HG03521 (cell line): Measurements from ENCODE around the gene ARNT2.

Experiments
- ATAC-seq: cut with Tn5 transposase; IDR thresholded peaks from one replicate; pipeline ENCODE4 v1.9.1; 2021; ENCODE audit warnings: mild to moderate bottlenecking, moderate library complexity; ENCODE audit not compliant: unreplicated experiment

ARNT2 gene

DNA sequence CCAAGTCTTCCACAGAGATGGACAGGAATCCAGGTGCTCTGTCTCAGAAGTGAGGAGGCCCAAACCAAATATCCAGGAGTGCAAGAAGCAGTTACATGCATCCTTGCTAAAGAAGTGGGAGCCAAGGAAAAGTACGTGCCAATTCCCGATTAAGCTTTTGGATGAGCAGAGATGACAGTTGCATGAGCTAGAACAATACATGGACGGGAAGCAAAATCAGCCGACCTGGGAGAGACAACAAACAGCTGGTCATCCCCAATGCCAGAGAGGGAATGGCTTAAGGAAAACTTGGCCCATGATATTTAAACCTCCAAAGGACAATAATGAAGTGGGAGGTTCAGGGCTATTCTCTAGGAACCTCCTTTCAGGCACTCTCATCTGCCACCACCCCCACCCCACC, 204.9 kb downstream of the ARNT2 start:
- no peak for ATAC-seq

DNA sequence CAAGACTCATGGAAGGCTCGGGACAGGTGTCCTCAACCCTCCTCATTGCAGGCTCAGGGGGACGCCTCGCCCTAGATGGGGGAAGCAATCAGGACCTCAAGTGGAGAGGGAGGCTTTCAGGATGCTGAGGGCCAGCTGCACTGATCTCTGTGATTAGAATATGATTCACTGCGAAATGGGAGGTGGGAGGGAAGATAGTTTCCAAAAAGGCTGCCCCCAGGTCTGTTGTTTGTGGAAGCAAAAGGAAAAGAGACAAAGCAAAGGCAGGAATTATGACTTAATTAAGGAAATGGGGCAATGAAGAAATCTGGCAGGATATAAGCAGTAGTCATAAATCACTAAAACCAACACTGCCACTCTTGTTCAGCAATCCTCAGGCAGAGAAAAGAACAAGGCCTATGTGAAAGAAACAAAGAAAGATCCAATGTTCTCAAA, 205.3 kb downstream of the ARNT2 start:
- no peak for ATAC-seq

DNA sequence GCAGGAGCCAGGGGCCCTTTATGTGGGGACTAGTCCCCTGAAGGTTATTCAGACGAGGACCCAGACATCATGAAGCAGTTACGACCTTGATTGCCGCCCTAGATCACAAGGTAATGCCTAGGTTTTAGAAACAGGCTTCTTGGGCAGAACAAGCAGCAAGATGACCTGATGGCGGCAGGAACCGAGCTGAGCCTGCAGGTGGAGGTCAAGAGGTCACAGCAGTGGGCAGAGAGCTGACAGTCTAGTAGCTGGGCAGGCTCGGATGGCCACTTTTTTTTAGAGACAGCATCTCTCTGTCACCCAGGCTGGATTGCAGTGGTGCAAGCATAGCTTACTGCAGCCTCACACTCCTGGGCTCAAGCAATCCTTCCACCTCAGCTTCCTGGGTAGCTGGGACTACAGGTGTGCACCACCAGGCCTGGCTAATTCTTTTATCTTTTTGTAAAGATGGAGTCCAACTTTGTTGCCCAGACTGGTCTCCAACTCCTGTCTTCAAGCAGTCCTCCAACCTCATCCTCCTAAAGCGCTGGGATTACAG, 207.4 kb downstream of the ARNT2 start:
- no peak for ATAC-seq

DNA sequence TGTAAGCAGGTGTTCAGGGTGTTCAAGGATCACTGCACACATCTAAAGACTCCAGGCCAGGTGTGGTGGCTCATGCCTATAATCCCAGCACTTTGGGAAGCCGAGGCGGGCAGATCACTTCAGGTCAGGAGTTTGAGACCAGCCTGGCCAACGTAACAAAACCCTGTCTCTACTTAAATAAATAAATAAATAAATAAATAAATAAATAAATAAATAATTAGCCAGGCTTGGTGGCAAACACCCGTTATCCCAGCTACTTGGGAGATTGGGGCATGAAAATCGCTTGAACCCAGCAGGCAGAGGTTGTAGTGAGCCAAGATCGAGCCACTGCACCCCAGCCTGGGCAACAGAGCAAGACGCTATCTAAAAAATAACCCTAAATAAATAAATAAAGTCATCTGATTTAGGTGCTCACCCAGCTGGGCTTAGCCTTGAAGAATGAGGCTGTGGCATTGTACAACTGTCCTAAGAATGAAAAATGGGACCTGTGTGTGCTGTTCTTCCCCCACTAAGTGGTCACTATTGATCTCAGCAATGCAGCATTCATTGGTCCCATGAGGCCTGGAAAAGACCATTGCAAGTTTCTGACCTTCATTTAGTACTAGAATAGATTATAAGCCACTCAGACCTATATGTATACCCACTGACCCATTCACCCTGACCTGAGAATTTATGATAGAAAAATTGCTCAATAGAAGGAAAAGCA, 208.1 kb downstream of the ARNT2 start:
- no peak for ATAC-seq

DNA sequence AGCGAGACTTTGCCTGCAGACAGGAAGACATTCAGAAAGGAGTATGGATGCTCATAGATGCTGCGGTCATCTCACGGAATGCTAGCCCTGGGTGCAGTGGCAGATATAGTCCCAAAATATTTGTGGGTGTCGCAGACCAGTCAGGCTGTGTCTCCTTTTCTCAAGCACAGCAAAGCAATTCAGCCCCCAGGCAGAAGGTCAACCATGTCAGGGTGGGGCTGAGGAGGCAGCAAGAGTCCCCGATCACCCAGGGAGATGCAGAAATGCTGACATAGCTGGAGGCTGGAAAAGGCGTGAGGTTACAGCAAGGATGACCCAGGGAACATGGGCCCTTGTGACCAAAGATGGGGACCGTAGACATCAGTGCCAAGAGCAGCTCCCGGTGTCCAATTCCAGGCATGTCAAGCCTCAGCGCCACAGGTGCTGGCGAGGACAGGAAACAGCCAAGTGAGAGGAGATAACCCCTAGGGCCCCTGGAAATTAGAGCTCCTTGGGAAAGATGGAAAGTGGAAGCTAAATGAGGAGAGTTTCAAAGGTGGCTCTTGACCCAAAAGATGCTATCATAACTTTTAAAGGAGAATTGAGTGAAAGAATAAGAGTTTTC, 209.7 kb downstream of the ARNT2 start:
- ATAC-seq, result no peak

DNA sequence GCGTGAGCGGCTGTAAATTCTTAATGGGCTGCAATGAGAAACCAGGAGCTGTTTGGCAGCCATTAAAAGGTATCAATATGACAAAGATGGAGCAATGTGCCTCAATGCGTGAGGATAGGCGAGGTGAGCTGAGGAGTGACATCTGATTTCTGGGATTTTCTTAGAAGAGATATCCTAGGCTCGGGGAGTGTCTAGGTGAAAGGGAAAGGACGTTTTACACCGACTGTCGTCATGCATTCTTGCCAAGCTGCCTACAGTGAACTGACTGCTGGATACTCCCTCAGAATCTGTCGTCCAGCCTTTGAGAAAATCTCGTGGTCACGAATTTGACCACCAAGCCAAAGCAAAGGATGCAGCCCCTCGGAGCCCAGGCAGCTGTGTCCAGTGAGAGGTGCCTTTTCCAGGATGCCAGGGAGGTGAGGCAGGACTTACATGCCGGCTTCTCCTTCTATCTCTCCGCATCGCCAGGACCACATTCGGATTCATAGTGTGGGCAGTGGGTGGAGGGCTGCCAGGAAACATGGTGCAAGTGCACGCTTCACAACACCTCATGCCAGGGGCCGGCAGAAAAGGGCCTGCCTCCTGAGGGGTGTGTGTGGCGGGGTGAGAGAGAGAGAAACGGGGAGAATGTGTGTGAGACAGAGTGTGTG, 210.7 kb downstream of the ARNT2 start:
- no peak for ATAC-seq

DNA sequence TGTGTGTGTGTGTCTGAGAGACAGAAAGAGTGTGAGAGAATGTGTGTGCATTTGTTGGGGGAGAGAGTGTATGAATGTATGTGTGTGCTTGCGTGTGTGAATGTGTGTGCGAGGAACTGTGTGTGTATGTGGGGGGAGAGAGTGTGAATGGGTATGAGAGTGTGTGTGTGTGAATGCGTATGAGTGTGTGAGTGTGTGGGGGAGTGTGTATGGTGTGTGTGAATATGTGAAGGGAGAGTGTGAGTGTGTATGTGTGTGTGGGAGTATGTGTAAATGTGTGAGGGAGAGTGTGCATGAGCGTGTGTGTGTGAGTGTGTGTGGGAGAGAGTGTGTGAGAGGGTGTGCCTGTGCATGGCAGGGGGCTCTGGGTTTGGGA, 211.2 kb downstream of the ARNT2 start:
- ATAC-seq, result no peak

DNA sequence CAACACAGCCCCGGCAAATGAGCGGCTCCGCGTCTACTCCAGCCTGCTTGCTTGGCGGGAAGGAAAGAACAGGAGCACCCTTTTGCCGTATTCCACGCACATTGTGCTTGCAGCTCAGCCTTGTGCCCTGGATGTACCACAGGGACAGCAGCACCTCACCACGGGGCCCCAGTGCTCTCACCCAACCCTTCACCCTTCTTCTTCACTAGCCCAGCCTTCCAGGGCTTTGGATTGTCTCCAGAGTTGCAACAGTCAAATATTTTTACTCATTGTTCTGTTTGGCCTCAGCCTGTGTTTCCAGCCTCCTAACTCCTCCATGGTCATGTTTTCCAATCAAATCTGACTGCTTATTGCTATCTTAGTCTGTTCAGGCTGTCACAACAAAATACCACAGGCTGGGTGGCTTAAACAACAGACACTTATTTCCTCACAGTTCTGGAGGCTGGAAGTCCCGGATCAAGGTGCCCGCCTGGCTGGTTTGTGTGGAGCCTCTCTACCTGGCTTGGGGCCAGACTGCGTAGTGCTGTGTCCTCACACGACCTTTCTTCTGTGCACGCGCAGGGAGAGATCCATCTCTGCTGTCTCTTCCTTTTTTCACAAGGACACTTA, 211.7 kb downstream of the ARNT2 start:
- ATAC-seq, result no peak

DNA sequence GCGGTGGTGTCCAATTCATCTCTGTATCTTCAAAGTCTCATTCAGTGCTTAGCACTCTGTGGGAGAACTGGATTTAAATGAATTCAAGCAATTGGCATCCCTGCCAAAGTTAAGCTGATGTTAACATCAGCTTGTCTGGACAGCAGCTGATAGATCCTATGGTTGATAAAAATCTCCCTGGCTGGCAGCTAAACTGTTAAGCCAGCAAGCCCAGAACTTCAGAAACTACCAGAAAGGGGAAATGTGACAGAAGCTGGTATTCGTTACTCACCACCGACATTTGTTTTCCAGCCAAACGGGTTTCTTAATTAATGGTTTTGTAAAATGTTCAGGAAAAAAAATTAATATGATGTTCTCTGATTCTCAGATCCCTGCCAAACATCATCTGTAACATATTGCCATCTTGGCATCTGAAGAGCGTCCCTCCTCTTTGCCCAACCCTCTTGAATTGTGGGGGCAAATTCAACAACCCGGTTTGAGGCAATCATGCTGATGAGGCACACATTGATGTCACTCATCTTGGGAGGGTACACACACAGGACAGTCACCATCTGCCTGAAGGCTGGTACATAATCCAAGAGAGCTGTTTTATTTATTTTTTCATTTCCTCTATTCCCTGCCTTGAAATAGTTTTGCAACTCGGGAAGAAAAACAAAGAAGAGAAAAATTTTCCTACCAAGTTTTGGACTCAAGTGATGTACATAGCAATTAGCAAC, 214.7 kb downstream of the ARNT2 start:
- ATAC-seq, result no peak

DNA sequence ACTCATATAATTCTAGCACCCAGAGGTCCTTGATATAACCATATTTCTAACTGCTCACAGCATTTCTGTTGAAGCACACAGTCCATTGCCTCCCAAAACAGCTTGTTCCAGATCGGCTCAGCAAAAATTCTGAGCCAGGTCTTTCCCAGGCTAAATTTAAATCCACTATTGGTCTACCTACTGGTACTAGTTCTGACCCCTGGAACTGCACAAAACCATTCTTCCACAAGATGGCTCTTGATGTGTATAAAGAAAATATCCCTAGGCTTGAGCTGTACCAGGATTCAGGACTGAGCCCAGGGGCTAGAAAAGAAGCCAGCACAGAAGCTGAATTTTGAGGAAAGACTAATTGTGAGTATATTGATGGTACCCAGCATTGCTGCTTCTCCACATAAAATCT, 215.5 kb downstream of the ARNT2 start:
- no peak for ATAC-seq

DNA sequence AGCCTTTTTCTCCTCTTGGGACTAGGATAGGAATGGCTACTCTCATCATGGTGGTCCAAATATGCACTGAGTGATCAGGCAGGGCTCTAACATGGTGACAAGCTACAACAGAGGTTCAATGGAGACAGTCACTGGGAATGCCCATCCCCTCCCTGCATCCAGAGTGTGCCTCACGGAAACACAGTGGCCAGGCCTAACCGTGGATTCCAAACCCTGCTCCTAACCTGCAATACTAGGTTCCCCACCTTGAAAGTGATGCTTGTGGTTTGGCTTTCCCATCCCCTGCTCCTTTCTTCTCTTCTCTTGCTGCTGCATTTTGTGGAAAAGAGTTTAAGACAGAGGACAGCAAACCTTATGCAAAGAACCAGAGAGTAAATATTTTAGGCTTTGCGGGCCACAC, 216.0 kb downstream of the ARNT2 start:
- no peak for ATAC-seq

DNA sequence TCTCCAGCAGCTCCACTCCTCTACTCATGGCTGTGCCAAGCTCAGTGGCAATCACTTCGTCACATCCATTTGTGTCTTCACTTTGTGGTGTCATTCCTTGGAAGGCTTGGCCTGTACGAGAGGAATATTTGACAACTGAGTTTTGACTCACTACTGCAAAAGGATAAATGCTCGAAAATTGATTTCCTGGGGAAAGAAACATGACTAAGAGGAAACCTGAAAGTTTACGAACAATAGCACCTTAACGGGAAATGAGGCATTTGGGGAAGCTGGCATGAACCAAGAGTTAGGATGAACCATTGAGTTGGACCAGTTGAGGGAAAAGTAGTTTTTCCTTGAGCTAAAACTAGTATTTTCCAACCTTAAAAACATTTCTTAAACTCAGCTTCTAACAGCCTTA, 216.7 kb downstream of the ARNT2 start:
- no peak for ATAC-seq

DNA sequence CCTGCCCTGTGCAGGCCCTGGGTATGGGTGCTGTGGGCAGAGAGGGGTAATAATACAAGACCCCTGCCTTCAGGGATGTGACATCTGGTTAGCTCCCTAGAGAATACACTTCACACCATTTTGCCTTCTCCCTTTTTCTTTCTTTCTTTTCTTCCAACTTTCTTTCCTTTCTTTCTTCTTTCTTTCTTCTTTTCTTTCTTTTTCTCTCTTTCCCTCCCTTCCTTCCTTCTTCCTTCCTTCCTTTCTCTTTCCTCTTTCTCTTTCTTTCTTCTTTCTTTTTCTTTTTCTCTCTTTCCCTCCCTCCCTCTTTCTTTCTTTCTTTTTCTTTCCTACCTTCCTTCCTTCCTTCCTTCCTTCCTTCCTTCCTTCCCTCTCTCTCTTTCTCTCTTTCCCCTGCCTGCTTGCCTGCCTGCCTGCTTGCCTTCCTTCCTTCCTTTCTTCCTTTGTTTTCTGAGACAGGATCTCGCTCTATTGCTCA, 222.5 kb downstream of the ARNT2 start:
- ATAC-seq, result no peak

DNA sequence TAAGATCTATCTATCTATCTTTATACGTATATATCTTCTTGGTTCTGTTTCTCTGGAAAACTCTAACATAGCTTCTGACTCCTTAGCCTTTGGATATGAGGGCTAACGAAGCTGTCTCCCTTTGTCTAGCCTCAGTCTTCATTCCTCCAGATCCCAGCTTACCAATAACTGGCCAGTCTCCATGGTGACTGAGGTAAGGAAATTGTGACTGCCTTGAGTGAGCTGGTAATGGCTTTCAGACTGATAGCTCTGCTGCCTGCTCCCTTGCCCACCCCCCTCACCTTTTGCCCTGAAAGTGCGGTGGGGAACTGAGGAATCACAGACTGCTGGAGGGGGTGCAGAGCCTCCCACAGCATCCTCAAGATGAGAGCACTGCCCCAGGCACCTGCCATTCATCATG, 225.2 kb downstream of the ARNT2 start:
- no peak for ATAC-seq

DNA sequence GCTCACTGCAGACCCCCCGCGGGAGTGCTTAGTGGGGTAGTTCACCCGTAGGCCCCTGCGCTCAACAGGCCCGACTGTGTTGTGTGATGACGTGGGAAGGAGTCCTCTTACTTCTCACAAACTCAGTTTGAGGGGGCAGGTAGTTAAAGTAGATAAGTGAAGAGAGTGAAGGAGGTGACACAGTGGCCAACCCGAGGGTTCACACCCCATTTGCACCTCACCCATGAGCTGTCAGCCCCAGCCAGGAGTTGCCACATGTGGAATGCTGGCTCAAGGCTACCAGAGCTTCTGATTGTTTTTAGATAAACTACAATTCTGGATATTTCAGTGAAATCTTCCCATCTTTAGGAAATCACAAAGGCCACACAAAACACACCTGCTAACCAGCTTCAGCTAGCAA, 226.8 kb downstream of the ARNT2 start:
- ATAC-seq, result no peak

DNA sequence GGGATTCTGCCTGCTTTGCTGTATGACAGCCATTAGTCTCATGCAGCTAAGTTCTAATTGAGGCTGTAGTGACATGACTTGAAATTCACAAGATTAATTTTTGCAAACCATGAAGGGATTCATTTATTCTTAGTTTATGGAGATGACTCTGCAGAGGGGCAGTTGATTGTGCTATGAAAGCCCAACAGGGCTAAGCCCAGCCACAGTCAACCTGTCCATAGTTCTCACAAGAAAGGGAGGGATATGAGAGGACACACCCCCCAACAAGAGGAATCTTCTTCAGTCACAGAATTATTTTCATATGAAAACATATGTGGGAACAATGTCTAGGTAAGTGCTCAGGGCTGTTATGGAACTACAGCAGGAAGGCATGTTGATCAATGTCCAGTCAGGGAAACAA, 229.0 kb downstream of the ARNT2 start:
- ATAC-seq, result no peak

DNA sequence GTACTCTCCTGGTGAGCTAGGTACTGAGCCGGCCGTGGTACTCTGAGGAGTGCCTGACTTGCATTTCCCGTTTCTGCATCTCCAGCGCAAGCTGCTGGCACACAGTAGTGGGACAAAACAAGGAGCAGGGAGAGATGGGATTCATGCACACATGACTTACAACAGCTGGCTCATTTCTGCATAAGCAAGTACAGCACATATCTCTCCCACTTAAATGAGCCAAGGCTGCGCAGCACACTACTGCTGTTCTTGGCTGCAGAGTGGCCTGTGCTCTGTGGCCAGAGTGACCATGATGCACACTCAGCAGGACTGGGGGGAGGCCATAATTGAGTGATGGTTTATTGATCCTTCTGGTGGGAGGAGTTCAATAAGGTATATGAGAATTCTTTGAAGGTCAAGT, 231.8 kb downstream of the ARNT2 start:
- ATAC-seq, result no peak

DNA sequence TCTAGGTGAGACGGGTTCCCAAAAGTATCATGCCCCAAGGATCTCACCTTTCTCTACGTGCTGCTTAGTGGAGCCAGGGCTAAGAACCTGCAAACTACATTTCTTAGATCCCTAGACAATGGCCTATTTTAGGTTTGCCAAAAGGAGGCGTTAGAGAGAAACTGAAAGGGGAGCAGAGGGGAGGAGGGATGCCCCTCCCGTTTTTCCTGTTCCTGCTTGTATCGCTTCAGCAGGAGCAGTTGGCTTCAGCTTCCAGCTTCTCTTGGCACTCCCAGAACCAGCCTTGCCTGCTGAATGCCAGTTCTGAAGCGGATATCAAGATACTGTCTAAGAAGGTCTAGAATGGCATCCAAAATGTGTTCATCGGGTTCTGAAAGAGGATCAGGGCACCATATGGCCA, 232.5 kb downstream of the ARNT2 start:
- no peak for ATAC-seq

DNA sequence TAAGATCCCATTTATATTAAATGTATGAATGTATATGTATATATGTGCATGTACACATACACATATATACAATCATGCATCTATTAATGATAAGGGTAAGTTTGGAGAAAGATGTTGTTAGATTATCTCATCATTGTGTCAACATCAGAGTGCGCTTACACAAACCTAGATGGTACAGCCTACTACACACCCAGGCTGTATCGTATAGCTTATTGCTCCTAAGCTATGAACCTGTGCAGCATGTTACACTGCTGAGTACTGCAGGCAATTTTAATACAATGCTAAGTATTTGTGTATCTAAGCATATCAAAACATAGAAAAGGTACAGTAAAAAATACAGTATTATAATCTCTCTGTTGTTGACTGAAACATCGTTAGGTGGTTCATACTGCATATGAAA, 233.6 kb downstream of the ARNT2 start:
- no peak for ATAC-seq

DNA sequence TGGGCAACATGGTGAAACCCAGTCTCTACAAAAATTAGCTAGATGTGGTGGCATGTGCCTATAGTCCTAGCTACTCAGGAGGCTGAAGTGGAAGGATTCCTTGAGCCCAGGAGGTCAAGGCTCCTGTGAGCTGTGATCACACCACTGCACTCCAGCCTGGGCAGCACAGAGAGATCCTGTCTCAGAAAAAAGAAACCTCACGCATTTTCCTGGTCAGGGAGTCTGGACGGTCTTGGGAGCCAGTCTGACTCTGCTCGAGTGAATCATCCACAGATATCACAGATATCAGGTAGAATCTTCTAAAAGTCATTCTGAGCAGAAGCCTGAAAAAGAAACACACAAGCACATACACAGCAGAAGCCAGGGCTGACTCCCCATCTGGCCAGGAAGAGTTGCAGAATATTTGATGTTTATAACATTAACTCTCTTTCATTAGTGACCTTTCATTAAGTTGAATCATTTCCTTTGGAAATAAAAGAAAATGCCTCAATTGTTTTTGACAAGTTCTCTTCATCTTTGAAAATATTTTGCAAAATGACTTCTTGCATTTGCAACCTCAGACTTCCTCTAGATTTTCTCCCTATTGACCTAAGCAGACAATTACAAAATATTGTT, 234.5 kb downstream of the ARNT2 start:
- no peak for ATAC-seq

DNA sequence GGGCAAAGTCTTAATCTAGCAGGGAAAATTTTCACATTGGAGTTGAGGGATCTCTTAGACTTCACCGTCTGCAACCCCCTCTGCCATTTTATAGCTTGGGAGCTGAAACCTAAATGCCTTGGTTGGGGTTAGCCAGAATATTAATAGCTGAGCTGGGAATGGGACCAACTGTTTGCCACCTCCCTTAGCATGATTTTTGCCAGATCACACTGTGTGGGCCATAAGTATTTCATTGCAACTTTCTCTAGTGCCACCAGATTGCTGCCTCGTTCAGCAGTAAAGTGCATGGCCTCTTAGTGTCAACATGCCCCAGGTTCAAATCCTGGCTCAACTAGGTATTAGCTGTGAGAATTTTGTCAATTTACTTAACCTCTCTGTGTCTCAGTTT, 235.0 kb downstream of the ARNT2 start:
- ATAC-seq, result no peak
